HUES6 (cell line): Measurements from ENCODE around the gene DNM1.

Source experiments
- H3K27ac ChIP-seq: 2 replicates; pipeline ENCODE4 v1.7.0; 2013; ENCODE audit warnings: low read depth, mild to moderate bottlenecking, low read length, inconsistent platforms
- H3K27me3 ChIP-seq: 2 replicates; pipeline ENCODE4 v1.6.1; 2013; ENCODE audit warnings: low read length; ENCODE audit not compliant: control insufficient read depth, insufficient read depth
- H3K36me3 ChIP-seq: 2 replicates; pipeline ENCODE4 v1.6.1; 2013; ENCODE audit warnings: low read length; ENCODE audit not compliant: control insufficient read depth, insufficient read depth
- H3K4me1 ChIP-seq: 2 replicates; pipeline ENCODE4 v1.6.1; 2013; ENCODE audit warnings: low read length; ENCODE audit not compliant: control insufficient read depth, insufficient read depth
- H3K4me3 ChIP-seq: 2 replicates; pipeline ENCODE4 v1.5.1; 2013; ENCODE audit warnings: low read depth, low read length
- H3K9ac ChIP-seq: one replicate; pipeline ENCODE4 v1.6.1; 2013; ENCODE audit warnings: mild to moderate bottlenecking, low read length
- H3K9me3 ChIP-seq: 2 replicates; pipeline ENCODE4 v1.6.1; 2013; ENCODE audit warnings: low read depth, low read length; ENCODE audit not compliant: control insufficient read depth, insufficient read depth

The DNM1 gene

GRCh38 chr9:128292009-128292408, 88.8 kb downstream of the DNM1 start:
- H3K27ac ChIP-seq: no peak overlapping the region

GRCh38 chr9:128293091-128293490, 89.9 kb downstream of the DNM1 start:
- Histone ChIP-seq H3K27me3 (no peaks in the 10 kb centered on the region), H3K9me3 (no peaks in the 10 kb centered on the region), H3K4me1 (peaks cover 2% of the 10 kb centered on the region; the same call in 1 of the 2 replicates), H3K9ac (no peak overlapping the region), H3K4me3 (no peak overlapping the region), H3K27ac (no peak overlapping the region), H3K36me3 (peaks cover 10% of the 10 kb centered on the region)

More at GRCh38 chr9:128292009-128292408, 88.8 kb downstream of the DNM1 start:
- Histone ChIP-seq H3K9ac (no peak overlapping the region), H3K9me3 (no peaks in the 10 kb centered on the region), H3K4me1 (peaks cover 2% of the 10 kb centered on the region; the same call in 1 of the 2 replicates), H3K27me3 (no peaks in the 10 kb centered on the region), H3K36me3 (peaks cover 15% of the 10 kb centered on the region), H3K4me3 (no peak overlapping the region)

- H3K4me1 ChIP-seq: peaks cover 2% of the 10 kb centered on the region; the same call in 1 of the 2 replicates
- H3K4me3 ChIP-seq: no peak overlapping the region
- H3K27me3 ChIP-seq: no peaks in the 10 kb centered on the region
- H3K9me3 ChIP-seq: no peaks in the 10 kb centered on the region
- H3K36me3 ChIP-seq: no peaks in the 10 kb centered on the region
- H3K9ac ChIP-seq: no peak overlapping the region
- H3K27ac ChIP-seq: no peak overlapping the region
These were observed 91.0 kb downstream of the DNM1 start for GRCh38 chr9:128294142-128294541.

DNA sequence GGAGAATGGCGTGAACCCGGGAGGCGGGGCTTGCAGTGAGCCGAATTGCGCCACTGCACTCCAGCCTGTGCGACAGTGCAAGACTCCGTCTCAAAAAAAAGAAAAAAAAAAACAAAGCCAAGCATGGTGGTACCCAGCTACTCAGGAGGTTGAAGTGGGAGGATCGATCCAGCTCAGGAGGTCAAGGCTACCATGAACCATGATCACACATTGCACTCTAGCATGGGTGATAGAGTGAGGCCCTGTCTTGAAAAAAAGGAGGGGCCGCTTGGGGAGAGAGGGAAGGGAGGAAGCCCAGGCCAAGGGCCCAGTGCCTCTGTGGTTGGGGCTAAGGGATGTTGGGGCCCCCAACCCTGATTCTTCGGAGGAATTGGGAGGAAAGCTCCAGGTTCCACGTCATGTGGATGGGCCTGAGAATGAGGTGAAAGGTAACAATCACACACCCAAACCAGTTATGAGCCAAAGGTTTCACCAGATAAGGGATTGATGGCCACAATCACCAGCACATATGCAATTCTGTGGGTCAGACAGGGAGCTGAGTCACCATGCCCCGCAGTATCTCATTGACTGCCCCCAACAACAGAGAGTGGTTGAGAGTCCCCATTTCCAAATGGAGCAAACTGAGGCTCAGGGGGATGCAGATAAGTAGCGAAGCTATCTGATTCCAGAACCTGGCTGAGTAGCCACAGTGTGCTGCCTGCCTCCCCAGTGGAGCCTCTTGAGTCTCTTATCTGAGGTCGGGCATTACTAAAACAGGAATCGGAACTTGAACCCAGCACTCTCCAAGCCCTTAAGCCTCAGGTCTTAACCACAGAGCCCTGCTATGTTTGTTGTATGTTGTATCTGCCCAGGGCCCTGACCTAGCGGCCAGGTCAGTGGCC, 93.4 kb downstream of the DNM1 start:
- Histone ChIP-seq H3K4me1 (peaks cover 2% of the 10 kb centered on the region; the same call in 1 of the 2 replicates), H3K9me3 (no peaks in the 10 kb centered on the region), H3K9ac (no peak overlapping the region), H3K4me3 (no peak overlapping the region), H3K27ac (no peak overlapping the region), H3K27me3 (no peaks in the 10 kb centered on the region), H3K36me3 (no peaks in the 10 kb centered on the region)

- Histone ChIP-seq H3K27me3 (no peaks in the 10 kb centered on the region), H3K4me1 (peaks cover 2% of the 10 kb centered on the region; the same call in 1 of the 2 replicates), H3K27ac (no peak overlapping the region), H3K36me3 (no peaks in the 10 kb centered on the region), H3K4me3 (no peak overlapping the region), H3K9ac (no peak overlapping the region), H3K9me3 (no peaks in the 10 kb centered on the region)
These were observed 94.1 kb downstream of the DNM1 start for GRCh38 chr9:128297221-128297773.

DNA sequence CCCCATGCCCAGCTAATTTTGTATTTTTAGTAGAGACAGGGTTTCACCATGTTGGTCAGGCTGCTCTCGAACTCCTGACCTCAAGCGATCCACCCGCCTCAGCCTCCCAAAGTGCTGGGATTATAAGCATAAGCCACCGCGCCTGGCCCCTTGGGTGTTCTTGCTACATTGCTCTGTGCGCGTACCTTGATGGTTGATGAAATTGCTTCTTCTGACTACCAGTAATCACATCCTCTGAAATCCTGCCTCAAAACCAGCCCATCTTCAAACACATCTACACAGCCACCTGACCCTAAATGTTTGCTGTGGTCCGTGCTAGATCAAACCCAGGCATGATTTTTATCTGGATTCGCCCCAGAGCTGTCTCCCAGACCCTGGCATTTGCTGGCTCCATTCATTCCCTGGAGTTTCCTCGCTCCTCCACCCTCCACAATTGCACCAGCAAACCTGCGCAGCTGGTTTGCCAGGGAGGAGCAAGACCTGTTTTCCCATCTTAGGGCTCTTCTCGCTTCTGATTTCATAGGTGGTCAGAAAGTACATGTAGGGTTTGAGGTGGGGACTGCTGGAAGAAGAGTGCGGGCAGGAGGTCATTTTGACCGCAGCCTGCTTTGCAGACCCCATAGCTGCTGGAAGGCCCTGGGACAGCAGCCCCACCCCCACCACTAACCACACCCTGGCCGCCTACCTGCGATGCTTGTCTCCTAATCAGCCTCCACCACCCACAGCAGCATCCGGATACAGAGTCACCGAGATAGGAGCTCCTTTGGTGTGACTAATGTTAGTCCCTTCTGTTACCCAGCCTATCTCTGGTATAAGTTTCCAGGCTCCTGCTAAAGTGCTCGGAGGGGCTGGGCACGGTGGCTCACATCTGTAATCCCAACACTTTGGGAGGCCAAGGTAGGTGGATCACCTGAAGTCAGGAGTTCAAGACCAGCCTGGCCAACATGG, 95.6 kb downstream of the DNM1 start:
- Histone ChIP-seq H3K4me3 (no peak overlapping the region), H3K4me1 (peaks cover 2% of the 10 kb centered on the region; the same call in 1 of the 2 replicates), H3K27me3 (no peaks in the 10 kb centered on the region), H3K36me3 (no peaks in the 10 kb centered on the region), H3K9ac (no peak overlapping the region), H3K9me3 (no peaks in the 10 kb centered on the region), H3K27ac (no peak overlapping the region)

- Histone ChIP-seq H3K27me3 (no peaks in the 10 kb centered on the region), H3K36me3 (peaks cover 8% of the 10 kb centered on the region), H3K4me1 (no peaks in the 10 kb centered on the region), H3K9ac (no peak overlapping the region), H3K27ac (no peak overlapping the region), H3K4me3 (no peak overlapping the region), H3K9me3 (no peaks in the 10 kb centered on the region)
These were observed 101.2 kb downstream of the DNM1 start for GRCh38 chr9:128304136-128304970.
